ENCODE results near the gene FAM53B.
"Not testable (repeated sequence)": the region's sequence is repeated elsewhere in the genome, so short reads cannot be mapped to it uniquely, and the experiment has no call there.

Gene FAM53B

GRCh38 chr10:124624466-124624865, 119.7 kb downstream of the FAM53B start:
- no peak for DNase-seq

GRCh38 chr10:124624006-124624405, 120.2 kb downstream of the FAM53B start:
- DNase-seq, result no peak

- DNase-seq, result no peak
These were observed 121.2 kb downstream of the FAM53B start for GRCh38 chr10:124622866-124623536.

- no peak for DNase-seq
These were observed 122.0 kb downstream of the FAM53B start for GRCh38 chr10:124622158-124622557.

- no peak for DNase-seq
These were observed 122.5 kb downstream of the FAM53B start for GRCh38 chr10:124621637-124622036.

GRCh38 chr10:124619802-124620490, 124.2 kb downstream of the FAM53B start:
- DNase-seq, result no peak

GRCh38 chr10:124619195-124619594, 125.0 kb downstream of the FAM53B start:
- DNase-seq, result no peak

- no peak for DNase-seq
These were observed 125.6 kb downstream of the FAM53B start for GRCh38 chr10:124618470-124619073.

GRCh38 chr10:124616836-124617130, 127.4 kb downstream of the FAM53B start:
- DNase-seq, result no peak

- no peak for DNase-seq
These were observed 127.9 kb downstream of the FAM53B start for GRCh38 chr10:124616040-124616835.

GRCh38 chr10:124615259-124615658, 128.9 kb downstream of the FAM53B start:
- DNase-seq, result no peak

- no peak for DNase-seq
These were observed 130.0 kb downstream of the FAM53B start for GRCh38 chr10:124614003-124614659.

- peak in 1 of 2 experiments; percentile 35 for DNase-seq
These were observed 131.3 kb downstream of the FAM53B start for GRCh38 chr10:124612611-124613498.

- DNase-seq, result no peak
These were observed 132.4 kb downstream of the FAM53B start for GRCh38 chr10:124611738-124612137.

- DNase-seq, result not testable (repeated sequence)
These were observed 133.3 kb downstream of the FAM53B start for GRCh38 chr10:124610851-124611250.

- DNase-seq, result not testable (repeated sequence)
These were observed 134.0 kb downstream of the FAM53B start for GRCh38 chr10:124610186-124610585.

- DNase-seq, result no peak
These were observed 134.5 kb downstream of the FAM53B start for GRCh38 chr10:124609698-124610097.

- no peak for DNase-seq
These were observed 136.0 kb downstream of the FAM53B start for GRCh38 chr10:124608093-124608721.

- no peak for DNase-seq
These were observed 136.5 kb downstream of the FAM53B start for GRCh38 chr10:124607693-124608092.

- DNase-seq, result no peak
These were observed 137.4 kb downstream of the FAM53B start for GRCh38 chr10:124606822-124607221.

Measured in NCI-H524 (cell line).